Uterus (tissue), 2 donors: ENCODE measurements around the gene TMEM207.

Experiments
- POLR2A ChIP-seq, 2 donors: fragments of 450-650 bp; IDR thresholded peaks; one replicate each; pipeline ENCODE4 v1.6.1; 2016; ENCODE audit warnings: antibody characterized with exemption in 2 of 2, mild to moderate bottlenecking in 1 of 2, moderate library complexity in 1 of 2
- TF ChIP-seq, protein P1 (sequence below), 4 experiments: fragments of 200-600 bp in 2 of 4; fragments of 450-650 bp in 2 of 4; sonication (generic) in 2 of 4; IDR thresholded peaks; one replicate each; pipeline ENCODE4 v1.5.1; 2016 to 2019; ENCODE audit warnings: antibody characterized with exemption in 4 of 4, mild to moderate bottlenecking in 2 of 4, moderate library complexity in 1 of 4

DNA sequence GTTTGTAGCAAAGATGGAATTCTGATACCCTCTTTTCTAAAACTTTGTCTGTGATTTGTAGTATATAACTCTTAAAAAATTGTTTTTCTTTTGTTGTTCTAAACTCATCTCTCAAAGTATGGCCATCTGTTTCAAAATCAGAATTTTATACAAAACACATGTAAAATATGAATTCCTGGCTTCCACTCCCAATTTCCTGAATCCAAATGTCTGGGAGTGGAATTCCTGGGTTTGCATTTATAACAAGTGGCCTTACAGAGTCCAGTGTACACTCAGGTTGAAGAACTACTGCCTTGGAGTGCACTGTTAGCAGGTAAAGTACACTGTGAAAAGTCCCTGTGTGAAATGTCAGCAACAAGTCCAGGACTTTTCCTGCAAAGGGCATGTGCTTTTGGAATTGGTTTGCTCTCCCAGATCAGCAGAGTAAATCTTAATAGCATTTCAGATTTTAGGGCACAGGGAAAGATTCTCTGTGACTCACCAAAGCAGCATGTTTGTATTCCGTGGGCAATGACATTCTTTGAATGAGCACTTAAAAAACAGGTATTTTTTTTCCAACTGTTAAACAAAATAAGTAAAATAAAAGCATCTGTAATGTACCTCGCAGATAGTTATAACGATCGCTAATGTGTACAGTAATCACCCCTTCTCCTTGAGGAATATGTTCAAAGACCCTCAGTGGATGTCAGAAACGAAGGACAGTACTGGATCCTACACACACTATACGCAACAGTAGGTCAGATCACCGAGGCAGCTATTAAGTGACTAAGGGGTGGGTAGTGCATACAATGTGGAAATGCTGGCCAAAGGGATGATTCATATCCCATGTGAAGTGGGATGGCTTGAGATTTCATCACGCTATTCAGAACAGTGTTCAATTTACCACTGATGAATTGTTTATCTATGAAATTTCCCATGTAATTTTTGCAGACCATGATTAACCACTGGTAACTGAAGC, 63.7 kb downstream of the TMEM207 start:
- TF ChIP-seq, protein P1, sequence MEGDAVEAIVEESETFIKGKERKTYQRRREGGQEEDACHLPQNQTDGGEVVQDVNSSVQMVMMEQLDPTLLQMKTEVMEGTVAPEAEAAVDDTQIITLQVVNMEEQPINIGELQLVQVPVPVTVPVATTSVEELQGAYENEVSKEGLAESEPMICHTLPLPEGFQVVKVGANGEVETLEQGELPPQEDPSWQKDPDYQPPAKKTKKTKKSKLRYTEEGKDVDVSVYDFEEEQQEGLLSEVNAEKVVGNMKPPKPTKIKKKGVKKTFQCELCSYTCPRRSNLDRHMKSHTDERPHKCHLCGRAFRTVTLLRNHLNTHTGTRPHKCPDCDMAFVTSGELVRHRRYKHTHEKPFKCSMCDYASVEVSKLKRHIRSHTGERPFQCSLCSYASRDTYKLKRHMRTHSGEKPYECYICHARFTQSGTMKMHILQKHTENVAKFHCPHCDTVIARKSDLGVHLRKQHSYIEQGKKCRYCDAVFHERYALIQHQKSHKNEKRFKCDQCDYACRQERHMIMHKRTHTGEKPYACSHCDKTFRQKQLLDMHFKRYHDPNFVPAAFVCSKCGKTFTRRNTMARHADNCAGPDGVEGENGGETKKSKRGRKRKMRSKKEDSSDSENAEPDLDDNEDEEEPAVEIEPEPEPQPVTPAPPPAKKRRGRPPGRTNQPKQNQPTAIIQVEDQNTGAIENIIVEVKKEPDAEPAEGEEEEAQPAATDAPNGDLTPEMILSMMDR (IDR thresholded peaks at IDR 0.05): no peak
- no peak for TF ChIP-seq POLR2A (IDR thresholded peaks at IDR 0.05)
